ENCODE results near the gene PLPP4.

PLPP4 gene

DNA sequence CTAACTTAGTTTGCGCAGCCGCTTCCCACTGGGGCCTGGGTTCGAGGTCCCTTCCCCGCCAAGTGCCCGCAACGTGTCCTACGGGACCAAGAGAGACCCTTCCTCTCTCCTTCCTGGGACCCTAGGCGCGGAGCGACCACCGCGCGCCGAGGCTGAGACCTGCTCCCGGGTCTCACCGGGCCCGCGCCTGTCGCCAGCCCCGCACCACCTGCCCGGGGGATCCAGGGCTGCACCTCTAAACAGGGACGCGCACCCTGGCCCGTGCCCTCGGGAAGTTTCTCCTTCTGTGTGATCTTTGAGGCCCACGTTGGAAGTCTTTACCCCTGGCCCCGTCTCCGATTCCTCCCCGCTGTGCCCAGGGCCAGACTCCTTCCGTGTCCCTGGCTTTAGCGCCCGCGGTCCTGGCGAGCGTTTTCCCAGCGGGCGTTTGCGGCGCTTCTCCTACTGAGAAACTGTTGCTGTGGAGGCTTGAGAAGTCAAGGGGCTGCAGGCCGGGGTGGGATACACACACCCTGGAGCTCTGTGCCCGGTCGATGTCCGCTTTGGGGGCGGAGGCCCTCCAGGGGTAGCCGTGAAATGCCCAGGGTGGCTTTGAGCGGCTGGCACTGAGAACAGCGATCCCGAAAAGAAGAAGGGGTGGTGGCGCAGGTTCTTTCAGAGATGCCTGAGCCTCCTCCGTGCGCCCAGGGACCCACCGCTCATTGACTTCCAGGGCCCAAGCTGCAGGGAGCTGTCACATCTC, 575 bp downstream of the PLPP4 start:
- DNase-seq: no peak

DNA sequence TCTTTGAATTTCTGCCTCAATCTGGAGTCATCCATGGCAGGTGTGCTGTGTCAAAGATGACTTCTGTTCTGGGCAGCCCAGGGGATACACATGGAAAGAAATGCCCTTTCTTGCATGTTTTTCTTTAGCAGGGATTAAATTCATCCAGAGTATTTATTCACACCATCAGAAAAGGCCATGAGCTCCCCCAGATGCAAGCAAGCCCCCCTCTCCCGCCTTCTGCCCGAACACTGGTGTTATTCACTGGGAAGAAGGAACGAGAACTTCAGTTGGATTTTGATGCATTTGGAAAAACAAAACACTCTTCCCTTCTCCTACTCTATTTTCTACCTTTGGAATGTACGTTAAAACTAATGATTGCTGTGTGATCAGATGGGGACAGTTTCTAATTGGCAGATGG, 1.4 kb downstream of the PLPP4 start:
- no peak for DNase-seq

DNA sequence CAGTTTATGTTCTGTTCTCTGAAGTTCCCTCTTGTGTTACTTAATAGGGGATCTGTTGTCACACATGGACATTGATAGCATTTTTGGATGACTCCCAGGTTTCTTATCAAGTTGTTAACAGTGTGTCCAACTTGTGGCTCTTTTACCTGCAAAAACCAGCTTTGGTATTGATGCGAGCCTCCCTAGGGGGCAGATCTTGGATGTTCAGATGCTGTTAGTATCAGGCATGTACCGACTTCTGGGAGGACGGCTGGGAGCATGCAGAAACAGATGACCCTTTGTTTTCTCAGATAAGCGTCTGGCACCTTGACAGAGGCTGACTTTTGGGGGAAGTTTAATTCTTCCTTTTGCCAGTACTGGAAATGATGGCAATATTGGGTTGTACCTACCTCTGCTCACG, 2.2 kb downstream of the PLPP4 start:
- no peak for DNase-seq

DNA sequence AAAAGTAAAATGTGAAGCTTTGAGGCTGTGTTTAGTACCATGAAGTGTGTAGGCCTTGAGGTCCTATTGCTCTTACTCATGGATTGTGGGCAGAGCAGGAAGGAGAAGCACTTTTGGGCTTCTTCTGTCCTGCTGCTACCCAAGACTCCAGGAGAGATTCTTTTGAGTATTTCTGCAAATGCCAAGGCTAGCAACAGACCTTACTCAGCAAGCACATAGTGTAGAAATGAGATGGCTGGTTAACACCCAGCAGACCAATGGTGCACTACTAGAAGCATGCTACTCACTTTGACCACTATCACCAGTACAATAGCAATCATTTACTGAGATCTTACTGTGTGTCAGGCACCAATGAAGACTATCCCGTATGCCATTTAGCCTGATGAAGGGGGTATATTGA, 3.2 kb downstream of the PLPP4 start:
- DNase-seq: no peak

DNA sequence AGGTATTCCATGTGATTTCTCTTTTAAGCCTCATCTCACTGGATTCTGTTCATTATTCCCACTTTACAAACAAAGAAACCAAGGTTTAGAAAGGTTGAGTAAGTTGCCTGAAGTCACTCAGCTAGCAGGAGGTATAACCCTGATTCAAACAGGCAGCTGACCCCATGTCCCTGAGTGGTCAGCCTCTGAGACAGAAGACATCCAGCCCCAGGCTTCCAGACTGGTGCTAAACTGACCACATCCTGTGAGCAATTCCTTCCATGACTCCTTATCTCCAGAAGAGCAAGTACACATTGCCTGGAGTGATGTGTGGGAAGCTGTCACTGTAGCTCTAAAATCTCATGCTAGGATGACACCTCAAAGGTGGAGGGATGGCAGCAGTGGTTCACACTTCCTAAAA, 3.7 kb downstream of the PLPP4 start:
- DNase-seq: no peak

DNA sequence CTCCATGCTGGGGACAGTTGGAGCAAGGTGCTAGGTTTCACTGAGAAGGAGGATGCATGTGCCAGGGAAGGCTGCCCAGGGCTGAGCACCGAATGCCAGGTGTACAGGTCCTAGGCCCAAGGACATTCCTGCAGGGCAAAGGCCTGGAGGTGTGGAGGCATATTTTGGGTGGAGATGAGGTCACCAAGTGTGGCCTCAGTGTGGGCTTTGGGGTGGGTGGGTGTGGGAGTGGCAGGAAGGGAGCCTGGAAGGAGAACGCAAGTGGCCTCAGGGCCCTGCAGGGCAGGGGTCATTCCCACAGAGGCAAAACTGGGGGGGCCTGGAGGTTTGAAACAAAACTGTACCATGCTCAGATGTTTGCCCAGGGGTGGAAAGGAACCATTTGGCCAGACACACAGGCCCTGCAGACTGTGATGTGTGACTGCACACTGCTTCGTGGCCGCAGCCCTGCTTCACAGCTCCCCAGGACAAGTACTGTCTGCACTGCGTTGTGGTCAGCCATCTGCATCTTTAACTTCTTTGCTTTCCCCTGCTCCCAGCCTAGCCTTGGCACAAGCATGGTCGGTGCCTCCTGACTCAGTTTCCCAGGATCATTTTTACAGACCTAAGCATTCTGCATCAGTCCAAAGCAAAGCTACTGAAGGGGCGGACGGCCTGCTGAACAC, 5.1 kb downstream of the PLPP4 start:
- no peak for DNase-seq

DNA sequence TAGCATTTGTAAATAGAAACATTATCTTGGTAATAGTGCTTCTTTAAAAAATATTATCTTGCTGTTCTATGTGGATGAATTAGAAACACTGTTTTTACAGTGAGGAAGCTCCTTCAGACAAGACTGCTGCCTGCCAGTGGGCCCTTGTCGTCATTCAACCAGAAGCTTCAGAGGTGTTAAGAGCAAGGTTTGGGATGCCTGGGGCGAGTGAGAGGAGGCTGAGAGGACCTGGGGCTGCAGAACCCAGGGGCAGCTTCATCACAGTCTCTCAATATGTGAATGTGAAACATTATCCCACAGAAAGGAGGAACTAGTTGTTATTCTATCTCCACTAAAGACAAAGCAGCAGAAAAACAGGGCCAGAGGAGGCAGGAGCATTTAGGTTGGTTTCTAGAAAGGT, 8.1 kb downstream of the PLPP4 start:
- DNase-seq: no peak

DNA sequence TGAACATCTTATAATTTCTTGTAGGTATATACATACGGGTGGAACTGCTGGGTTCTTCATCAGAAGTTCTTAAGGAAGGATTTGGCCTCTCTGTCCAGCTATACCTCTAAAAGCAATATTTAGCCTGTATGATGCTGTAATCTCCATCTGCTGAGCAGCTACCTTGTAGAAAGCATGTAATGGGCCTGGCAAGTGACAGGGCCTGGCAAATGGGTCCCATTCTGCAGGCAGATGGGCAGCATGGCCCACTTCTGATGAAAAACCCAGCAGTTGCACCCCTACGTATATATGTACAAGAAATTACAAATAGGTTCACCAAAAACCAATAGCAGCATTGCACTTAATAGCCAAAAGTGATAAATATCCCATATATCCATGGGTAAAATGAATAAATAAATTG, 9.0 kb downstream of the PLPP4 start:
- no peak for DNase-seq

DNA sequence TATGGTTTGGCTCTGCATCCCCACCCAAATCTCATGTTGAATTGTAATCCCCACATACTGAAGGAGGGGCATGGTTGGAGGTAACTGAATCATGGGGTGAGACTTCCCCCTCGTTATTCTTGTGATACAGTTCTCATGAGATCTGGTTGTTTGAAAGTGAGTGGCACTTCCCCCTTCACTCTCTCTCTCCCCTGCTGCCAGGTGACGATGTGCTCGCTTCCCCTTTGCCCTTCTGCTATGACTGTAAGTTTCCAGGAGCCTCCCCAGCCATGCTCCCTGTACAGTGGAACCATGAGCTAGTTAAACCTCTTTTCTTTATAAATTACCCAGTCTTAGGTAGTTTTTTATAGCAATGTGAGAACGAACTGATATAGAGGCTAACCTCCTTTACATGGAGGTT, 16.6 kb downstream of the PLPP4 start:
- no peak for DNase-seq

DNA sequence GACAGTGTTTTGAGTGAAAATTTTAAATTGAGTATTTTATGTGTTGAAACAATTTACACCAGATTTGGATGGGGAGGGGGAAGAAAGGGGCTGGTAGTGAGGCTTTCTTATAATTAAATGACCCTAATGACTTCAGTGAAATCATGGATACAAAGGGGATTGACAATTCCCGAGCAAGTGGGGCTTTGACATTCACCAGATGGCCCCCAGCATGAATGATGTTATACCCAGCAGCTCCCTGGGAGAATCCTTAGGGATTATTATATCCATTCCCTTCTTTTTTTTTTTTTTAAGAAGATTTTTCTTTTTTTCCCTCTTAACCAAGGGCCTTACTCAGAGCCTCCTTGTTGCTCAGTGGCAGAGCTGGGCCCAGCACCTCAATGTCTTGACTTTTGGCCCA, 17.9 kb downstream of the PLPP4 start:
- no peak for DNase-seq

DNA sequence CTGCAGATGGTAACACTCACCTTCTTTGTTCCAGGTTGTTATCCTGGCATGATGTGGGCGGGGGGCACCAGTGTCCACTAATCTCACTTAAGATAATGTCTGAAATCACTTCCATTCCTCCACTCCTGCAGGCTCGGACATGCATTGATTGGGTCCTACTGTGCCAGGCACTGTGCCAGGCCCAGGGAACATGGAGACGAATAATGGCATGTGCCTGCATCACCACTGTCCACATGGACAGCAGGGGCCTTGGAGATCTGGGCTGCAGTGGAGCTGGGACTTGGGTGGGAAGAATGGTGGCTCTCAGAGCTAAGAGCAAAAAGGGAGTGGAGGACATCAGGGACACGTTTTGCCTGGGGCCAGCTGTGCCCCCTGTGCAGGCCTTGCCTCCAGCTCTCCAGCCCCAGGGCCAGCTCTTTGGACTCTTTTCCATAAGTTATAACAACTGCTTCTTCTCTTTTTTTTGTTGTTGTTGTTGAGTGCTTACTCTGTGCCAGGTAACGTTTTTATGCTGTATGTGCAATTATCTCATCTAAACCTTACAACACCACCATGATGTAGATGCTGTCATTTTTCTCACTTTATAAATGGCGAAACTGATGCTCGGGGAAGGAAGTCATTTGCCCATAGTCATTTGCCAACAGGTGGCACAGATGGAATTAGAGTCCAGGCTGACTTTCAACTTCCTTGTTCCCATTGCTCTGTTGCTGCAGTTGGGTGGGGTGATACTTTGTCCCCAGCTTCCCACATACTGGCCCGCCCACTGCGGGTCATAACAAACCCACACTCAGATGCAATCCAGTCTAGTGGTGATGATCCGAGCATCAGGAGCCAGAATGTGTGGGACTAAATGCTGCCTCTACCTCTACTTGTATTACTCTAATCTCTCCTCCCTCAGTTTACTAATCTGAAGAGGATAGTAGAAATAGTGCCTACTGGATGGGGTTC, 19.1 kb downstream of the PLPP4 start:
- no peak for DNase-seq

DNA sequence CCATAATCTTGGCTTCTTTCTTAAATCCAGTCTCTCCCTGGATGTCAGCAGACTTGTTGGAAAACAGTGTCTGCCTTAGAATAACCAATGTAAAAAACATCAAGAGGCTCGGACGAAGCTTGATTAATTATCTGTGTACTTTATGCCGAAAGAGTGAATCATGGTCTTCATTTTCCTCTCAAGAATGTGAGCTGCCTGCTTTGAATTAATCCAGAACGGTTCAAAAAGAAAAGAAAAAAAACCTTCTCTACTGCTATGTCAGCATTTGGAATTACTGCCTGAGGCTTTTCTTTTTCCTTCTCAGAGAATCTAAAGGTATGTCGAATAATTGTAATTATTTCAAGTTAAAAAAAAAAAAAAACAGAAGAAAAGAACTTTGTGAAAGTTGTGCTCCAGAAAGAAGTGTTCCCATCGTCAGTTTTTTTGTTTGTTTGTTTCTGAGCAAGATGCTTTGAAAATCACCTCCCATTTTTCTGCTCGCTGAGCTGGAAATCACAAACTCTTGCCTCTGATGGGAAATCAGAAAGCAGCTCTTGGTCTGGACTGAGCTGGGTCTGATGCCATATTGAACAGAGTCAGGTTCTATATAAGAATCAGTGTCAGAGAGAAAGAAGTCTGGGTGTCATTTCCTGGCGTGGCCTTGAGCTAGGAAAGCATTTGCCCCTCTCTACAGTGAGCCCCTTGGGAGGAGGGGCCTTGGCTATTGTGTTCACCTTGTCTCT, 20.2 kb downstream of the PLPP4 start:
- no peak for DNase-seq

DNA sequence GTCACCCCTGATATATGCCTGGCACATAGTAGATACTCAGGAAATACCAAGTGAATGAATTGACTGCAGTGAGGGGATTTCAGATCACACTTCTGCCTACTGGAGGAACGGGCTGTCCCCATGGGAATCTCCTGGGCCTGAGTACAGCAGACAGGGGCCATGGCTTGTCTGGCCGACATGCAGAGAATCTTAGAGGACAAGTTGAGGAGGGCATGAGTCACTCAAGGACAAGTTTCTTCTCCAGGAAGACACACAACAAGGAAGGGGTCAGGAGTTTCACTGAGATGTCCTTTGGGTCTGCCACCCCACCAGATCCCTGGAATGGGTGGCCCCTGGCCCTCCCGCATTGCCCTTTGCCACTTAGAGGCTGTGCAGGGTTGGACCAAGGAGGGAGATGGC, 20.7 kb downstream of the PLPP4 start:
- no peak for DNase-seq

DNA sequence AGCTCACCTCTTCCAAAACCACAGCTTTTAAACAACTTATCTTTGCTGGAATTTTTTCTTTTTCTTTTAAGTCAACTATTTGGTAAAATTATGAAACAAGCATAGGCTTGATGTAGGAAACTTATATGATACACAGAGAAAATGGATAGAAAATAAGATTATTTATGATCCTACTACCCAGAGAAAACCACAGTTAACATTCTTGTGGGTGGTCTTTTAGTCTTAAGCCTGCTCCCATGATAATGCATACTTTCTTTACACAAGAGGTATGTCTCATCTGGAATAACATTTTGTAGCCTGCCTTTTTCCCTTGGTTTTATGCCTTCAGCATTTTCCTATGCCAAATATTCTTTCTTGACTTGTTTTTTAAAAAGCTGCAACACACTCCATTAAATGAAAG, 21.4 kb downstream of the PLPP4 start:
- DNase-seq: no peak

DNA sequence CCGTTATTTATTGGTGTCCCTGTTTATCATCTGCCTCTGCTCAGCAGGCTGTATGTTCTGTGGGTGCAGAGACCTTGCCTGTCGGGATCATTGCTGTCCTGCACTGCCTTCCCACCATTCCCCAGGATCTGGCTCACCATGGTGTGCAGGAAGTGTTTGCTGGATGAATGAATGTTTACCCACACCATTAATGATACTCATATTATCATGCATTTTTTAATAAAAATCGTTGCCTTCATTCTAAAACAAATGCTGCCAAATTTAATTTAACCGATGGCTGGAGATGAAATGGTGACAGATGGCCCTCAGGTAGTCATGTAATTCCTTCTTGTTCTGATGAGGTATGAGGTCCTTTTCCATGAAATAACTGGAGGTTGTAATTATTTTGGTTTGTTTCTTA, 22.5 kb downstream of the PLPP4 start:
- DNase-seq: no peak

DNA sequence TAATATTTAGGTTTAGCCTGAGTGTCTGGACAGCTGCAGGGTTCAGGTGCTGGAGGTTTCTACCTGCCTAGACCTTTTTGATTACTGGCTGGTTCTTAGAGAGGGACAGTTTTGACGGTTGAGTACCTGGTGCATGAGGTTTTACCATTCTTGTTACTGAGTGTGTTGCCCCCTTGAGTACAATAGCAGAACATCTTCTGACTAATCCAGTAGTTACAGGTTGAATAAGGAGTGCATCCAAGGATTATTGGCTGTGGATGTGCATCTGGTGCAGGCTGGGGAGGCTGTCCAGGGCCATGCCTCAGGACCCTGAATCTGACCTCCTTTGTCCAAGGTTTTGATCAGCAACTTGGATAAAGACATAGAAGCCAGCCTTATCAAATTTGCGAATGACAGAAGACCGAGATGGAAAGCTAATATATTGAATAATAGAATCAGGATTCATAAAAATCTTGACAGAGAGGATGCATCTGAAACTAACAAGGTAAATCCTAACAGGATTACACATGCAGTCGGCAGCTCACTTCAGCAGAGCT, 23.1 kb downstream of the PLPP4 start:
- no peak for DNase-seq

DNA sequence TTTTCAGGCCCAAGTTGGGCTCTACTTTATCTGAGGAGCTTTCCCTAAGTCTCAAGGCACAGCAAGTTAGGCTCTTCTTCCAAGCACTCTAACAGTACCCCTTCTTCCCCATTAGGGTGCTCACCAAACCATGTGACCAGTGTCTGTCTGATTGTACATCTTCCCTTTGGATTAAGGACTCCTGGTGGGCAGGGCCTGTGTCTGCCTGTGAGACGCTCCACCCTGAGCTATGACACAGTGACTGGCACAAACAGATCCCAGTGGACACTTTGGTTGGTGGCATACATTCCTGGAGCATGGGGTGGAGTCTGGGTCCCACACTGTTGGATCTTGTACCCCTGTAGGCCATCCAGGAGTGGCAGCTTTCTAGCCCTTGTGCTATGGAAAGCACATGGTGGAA, 23.8 kb downstream of the PLPP4 start:
- no peak for DNase-seq

DNA sequence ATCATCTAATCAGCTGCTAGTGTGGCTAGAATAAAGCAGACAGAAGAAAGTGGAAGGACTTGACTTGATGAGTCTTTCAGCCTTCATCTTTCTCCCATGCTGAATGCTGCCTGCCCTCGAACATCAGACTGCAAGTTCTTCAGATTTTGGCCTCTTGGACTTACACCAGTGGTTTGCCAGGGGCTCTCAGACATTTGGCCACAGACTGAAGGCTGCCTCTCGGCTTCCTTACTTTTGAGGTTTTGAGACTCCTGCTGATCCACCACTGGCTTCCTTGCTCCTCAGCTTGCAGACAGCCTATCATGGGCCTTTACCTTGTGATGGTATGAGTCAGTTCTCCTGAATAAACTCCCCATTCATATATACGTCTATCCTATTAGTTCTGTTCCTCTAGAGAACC, 26.0 kb downstream of the PLPP4 start:
- DNase-seq: no peak

DNA sequence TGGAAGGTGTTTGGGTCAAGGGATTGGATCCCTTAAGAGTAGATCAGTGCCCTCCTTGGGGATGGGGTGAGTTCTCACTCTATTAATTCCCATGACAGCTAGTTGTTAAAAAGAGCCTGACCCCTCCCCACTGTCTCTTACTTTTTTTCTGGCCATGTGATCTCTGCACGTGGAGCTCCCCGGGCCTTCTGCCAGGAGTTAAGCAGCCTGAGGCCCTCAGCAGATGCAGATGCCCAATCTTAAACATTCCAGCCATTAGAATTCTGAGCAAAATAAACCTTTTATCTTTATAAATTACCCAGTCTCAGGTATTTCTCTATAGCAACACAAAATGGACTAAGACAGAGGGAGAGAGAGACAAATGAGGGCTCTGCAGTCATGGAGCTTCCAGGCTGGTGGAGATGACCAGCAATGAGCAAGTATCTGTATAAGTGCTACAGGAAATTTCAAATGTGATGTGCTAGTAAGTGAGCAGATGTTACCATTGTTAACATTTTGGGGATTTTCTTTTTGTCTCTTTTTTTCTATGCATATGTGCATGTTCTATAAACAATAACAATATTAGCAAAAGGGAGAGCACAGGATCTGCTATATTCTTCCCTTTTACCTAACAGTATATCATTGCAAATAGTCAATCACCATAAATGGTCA, 26.7 kb downstream of the PLPP4 start:
- DNase-seq: no peak

DNA sequence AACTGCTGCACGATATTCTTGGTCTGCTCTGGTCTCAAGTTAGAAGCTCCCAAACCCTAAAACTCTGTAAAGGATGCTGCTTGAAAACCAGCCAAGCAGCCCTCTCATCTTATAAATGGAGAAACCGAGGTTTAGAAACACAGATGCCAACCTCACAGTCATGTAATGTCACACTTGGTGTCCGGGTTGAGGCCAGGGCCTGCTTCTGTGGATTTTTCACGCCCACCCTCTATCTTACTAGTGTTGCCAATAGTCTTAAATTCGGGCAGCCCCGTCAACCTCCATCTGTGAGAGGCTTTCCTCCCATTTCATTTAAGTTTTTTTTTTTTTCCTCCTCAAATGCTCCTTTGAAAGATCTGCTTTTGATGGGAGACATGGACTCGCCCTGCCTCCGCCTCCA, 28.9 kb downstream of the PLPP4 start:
- no peak for DNase-seq

DNA sequence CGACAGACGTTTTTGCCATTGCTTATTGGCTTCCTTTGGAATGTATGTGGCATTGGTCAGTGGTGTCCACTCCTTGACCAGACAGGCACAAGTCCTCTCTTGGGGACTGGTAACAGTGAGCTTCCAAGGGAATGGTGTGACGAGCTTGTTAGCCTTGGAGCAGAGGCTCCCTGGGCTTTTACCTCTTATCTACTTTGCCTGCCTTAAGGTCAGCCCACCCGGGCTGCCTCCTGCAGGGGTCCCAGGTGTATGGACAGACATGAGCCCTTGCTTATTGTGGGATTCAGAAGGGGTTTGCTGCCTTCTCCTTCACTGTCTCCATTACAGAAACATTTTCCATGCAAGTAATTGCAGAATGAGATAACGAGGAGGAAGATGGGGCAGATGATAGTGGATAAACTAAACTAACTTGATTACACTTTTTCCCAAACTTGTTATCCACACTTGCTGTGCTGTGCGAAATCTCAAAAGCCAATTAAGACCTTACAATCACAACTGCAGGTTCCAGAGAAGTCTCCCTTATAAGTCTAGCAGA, 29.7 kb downstream of the PLPP4 start:
- no peak for DNase-seq

DNA sequence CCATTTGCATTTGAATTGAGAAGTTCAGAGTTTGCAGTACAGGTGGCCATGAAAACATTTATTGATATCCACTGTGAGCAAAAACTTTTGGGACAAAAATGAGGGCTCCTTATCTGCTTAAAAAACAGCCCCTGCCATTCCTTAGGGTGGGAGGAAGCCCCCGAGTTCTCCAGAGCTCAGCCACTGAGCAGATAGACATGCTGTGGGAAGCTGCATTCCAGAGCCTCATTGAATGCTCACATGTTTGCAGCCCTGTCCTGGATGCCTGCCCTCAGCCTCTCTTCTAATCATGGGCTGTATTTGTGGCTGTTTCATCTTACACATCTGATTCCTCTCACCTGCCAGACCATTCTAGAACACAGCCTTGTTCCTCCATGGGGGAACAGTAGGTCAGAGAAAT, 33.3 kb downstream of the PLPP4 start:
- no peak for DNase-seq
